ENCODE data around the gene LYSMD1. TPM values are rescaled to one million over a fixed set of nuclear protein-coding genes. Genes with fewer than 3 reads are reported as not detected.
A peak's percentile ranks its signal among the peaks of the same experiment; 100 is the strongest.

The LYSMD1 gene
- total RNA-seq, 1 experiment from 2014 or later = 6.7 TPM

- H3K27ac ChIP-seq (ENCODE audit: insufficient read length, low read depth, low read length) = no peak overlapping the region
- no peak overlapping the region for H2BK5ac ChIP-seq (ENCODE audit: insufficient read length, low read length)
- H2AK5ac ChIP-seq (ENCODE audit: insufficient read length, low read length) = no peak overlapping the region
- H3T11ph ChIP-seq (ENCODE audit: low read length) = no peak overlapping the region
- H2BK15ac ChIP-seq (ENCODE audit: low read depth, low read length) = no peak overlapping the region
- no peaks in the 10 kb centered on the region for H4K20me1 ChIP-seq (ENCODE audit: control insufficient read depth, insufficient read depth, insufficient read length)
- peak overlapping the region; percentile 53 for H3K4me2 ChIP-seq (ENCODE audit: insufficient read depth, insufficient read length, low read length)
- H3K4me1 ChIP-seq (ENCODE audit: insufficient read depth, low read length) = no peaks in the 10 kb centered on the region
- H4K5ac ChIP-seq (ENCODE audit: insufficient read length, low read depth, low read length) = no peak overlapping the region
- H2BK20ac ChIP-seq (ENCODE audit: low read depth, low read length, poor library complexity, severe bottlenecking) = no peak overlapping the region
- no peak overlapping the region for H3K18ac ChIP-seq (ENCODE audit: insufficient read length, low read depth, low read length)
- no peaks in the 10 kb centered on the region for H3K79me2 ChIP-seq (ENCODE audit: insufficient read depth, low read length)
- no peak overlapping the region for H3K4ac ChIP-seq (ENCODE audit: low read depth, low read length)
- H3K9me3 ChIP-seq (ENCODE audit: control insufficient read depth, low read depth, low read length) = no peaks in the 10 kb centered on the region
- H2BK12ac ChIP-seq (ENCODE audit: insufficient read length, low read depth, low read length) = no peak overlapping the region
- no peak overlapping the region for H3K56ac ChIP-seq (ENCODE audit: insufficient read length, low read depth, low read length)
- H2AFZ ChIP-seq (ENCODE audit: low read length) = no peak overlapping the region
- H3K23ac ChIP-seq (ENCODE audit: insufficient read length, low read depth, low read length) = no peak overlapping the region
- H4K8ac ChIP-seq (replicated peaks; ENCODE audit: insufficient read length, low read depth, low read length) = no peak overlapping the region
- H4K91ac ChIP-seq (ENCODE audit: insufficient read length, low read depth, low read length) = no peak overlapping the region
- H3K27me3 Mint-ChIP-seq (ENCODE audit: low read depth) = peaks cover 12% of the 10 kb centered on the region
- H3K14ac ChIP-seq (ENCODE audit: insufficient read depth, low read length) = no peak overlapping the region
- H3K4me3 Mint-ChIP-seq = peak overlapping the region; percentile 62 to 76
- H3K9me3 Mint-ChIP-seq = no peaks in the 10 kb centered on the region
- peaks cover under 1 to 21% (median 17%) of the 10 kb centered on the region in 3 experiments; a peak in 6 of 7 replicates for H3K36me3 Mint-ChIP-seq (ENCODE audit: insufficient read depth in 1 of 3, low read depth in 3 of 3)
- peaks cover 14 to 25% of the 10 kb centered on the region in 2 experiments for H3K4me1 Mint-ChIP-seq
- peak overlapping the region; percentile 61 to 89 (median 81); a peak in 6 of 7 replicates for H3K27ac Mint-ChIP-seq
- H3K27me3 ChIP-seq (ENCODE audit: insufficient read depth, low read length) = no peaks in the 10 kb centered on the region; the same call in 1 of the 2 replicates
- DNase-seq = peak; percentile 97
- no peaks in the 10 kb centered on the region for H3K79me1 ChIP-seq (ENCODE audit: insufficient read depth, low read depth, low read length, poor library complexity, severe bottlenecking)
- peaks cover 15% of the 10 kb centered on the region for H3K23me2 ChIP-seq (ENCODE audit: insufficient read length, low read depth, low read length, poor library complexity, severe bottlenecking)
- H3K9ac ChIP-seq (ENCODE audit: extremely low read depth, insufficient read length, low read length) = no peak overlapping the region
- TF ChIP-seq, protein P1, sequence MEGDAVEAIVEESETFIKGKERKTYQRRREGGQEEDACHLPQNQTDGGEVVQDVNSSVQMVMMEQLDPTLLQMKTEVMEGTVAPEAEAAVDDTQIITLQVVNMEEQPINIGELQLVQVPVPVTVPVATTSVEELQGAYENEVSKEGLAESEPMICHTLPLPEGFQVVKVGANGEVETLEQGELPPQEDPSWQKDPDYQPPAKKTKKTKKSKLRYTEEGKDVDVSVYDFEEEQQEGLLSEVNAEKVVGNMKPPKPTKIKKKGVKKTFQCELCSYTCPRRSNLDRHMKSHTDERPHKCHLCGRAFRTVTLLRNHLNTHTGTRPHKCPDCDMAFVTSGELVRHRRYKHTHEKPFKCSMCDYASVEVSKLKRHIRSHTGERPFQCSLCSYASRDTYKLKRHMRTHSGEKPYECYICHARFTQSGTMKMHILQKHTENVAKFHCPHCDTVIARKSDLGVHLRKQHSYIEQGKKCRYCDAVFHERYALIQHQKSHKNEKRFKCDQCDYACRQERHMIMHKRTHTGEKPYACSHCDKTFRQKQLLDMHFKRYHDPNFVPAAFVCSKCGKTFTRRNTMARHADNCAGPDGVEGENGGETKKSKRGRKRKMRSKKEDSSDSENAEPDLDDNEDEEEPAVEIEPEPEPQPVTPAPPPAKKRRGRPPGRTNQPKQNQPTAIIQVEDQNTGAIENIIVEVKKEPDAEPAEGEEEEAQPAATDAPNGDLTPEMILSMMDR (conservative IDR thresholded peaks at IDR 0.05) = no peak
- H2BK120ac ChIP-seq (ENCODE audit: low read depth, low read length, poor library complexity, severe bottlenecking) = no peak overlapping the region
- no CpG with 5 or more reads among the region's 45 CpGs for WGBS (ENCODE audit: extremely low coverage, insufficient read length, low lambda C conversion rate)
Observed at GRCh38 chr1:151130987-151131586, 34.6 kb downstream of the LYSMD1 start.

Data from H9 (cell line).